SK-N-SH (cell line): ENCODE data around the gene SERPINB8.

Experiments
- ELF1 ChIP-seq: IDR thresholded peaks from 2 replicates; pipeline ENCODE4 v1.4.0; 2012
- PBX3 ChIP-seq: IDR thresholded peaks from 2 replicates; pipeline ENCODE4; 2012
- RCOR1 ChIP-seq: fragments of 150-350 bp; IDR thresholded peaks from 2 replicates; pipeline ENCODE4 v1.6.1; 2017; ENCODE audit warnings: antibody characterized with exemption, low read length
- TAF1 ChIP-seq: IDR thresholded peaks from 2 replicates; pipeline ENCODE4 v1.6.1; 2012; ENCODE audit warnings: low read depth, mild to moderate bottlenecking, low read length, moderate library complexity, borderline replicate concordance

- no peak for TF ChIP-seq TAF1
- TF ChIP-seq PBX3: no peak
- no peak for TF ChIP-seq RCOR1
- no peak for TF ChIP-seq ELF1
Observed at GRCh38 chr18:63970809-63971205, 926 bp downstream of the SERPINB8 start.
